HepG2 (cell line): Measurements from ENCODE around the gene NOXO1. TPM values are rescaled to one million over a fixed set of nuclear protein-coding genes. Genes with fewer than 3 reads are reported as not detected.

Source experiments
- ATAC-seq: fragments of 200-7000 bp; cut with Tn5 transposase; 3 replicates; pipeline ENCODE4 v1.9.1; 2020; ENCODE audit warnings: mild to moderate bottlenecking, moderate library complexity
- BruUV-seq: library from RNA; stranded (reverse); fragments of 400-500 nt; replicated peaks from 2 replicates; lab custom pipeline; 2021; lab: Mats Ljungman, UMichigan
- CTCF ChIA-PET: fragments of 300-600 bp; formaldehyde crosslinking; extraction: SDS; loops from one replicate; lab custom pipeline; 2021; ENCODE audit warnings: low total read pairs, inconsistent platforms, low intra/inter-chr PET ratio; lab: Yijun Ruan, JAX
- POLR2A ChIA-PET: fragments of 350-600 bp; sonication (Branson Sonifier 250); formaldehyde crosslinking; loops from one replicate; lab custom pipeline; 2020; ENCODE audit warnings: antibody characterized with exemption, inconsistent platforms; lab: Yijun Ruan, JAX
- DNase-seq: peaks from one replicate; pipeline ENCODE4 v3.0.0-alpha.2; 2015; ENCODE audit warnings: low spot score
- FAIRE-seq: peaks from 3 replicates; lab custom pipeline; 2011; peaks lifted over from hg19 to GRCh38; lab: Jason Lieb, UNC
- H2AFZ ChIP-seq: one replicate; pipeline ENCODE4 v1.6.1; 2011; ENCODE audit warnings: low read length, inconsistent platforms
- H3K27ac ChIP-seq: fragments of 300-600 bp; 3 replicates; pipeline ENCODE4 v1.8.0; 2011; ENCODE audit warnings: mixed run types, mild to moderate bottlenecking, mixed read lengths, low read length, inconsistent platforms; ENCODE audit not compliant: insufficient read depth; ENCODE audit errors: extremely low read length
- H3K27me3 ChIP-seq, 2 experiments: fragments of 200-600 bp in 1 of 2; 2 replicates in 1 of 2; 3 replicates in 1 of 2; pipeline versions ENCODE4 v1.6.0 to v1.8.0; 2011; ENCODE audit warnings: low read length in 2 of 2, mild to moderate bottlenecking in 2 of 2, moderate library complexity in 2 of 2, inconsistent platforms in 1 of 2; ENCODE audit not compliant: insufficient read depth in 2 of 2, control insufficient read depth in 1 of 2
- H3K36me3 ChIP-seq, 2 experiments: fragments of 200-600 bp in 1 of 2; replicated peaks in 1 of 2; 2 replicates in 1 of 2; 3 replicates in 1 of 2; pipeline versions ENCODE4 v1.5.1 to v1.8.0; 2011; ENCODE audit warnings: low read length in 2 of 2, inconsistent platforms in 1 of 2; ENCODE audit not compliant: insufficient read depth in 2 of 2, control insufficient read depth in 1 of 2
- H3K4me1 ChIP-seq: 2 replicates; pipeline ENCODE4 v1.5.1; 2012; ENCODE audit warnings: low read length, inconsistent platforms; ENCODE audit not compliant: insufficient read depth
- H3K4me2 ChIP-seq: 2 replicates; pipeline ENCODE4 v1.6.0; 2011; ENCODE audit warnings: low read depth, low read length, inconsistent platforms
- H3K4me3 ChIP-seq, 3 experiments: fragments of 200-600 bp in 1 of 3; sonication (generic), shearing (Covaris generic) in 1 of 3; replicated peaks in 1 of 3; 2 replicates each; pipeline ENCODE4 v1.5.1; 2011 to 2016; ENCODE audit warnings: low read length in 3 of 3, inconsistent platforms in 2 of 3, low read depth in 2 of 3, mild to moderate bottlenecking in 2 of 3, control low read depth in 1 of 3, mixed read lengths in 1 of 3; ENCODE audit not compliant: insufficient read depth in 1 of 3
- H3K79me2 ChIP-seq: one replicate; pipeline ENCODE4 v1.6.1; 2011; ENCODE audit warnings: low read length, inconsistent platforms; ENCODE audit not compliant: insufficient read depth
- H3K9ac ChIP-seq: 2 replicates; pipeline ENCODE4 v1.6.0; 2011; ENCODE audit warnings: mild to moderate bottlenecking, low read depth, low read length, inconsistent platforms; ENCODE audit not compliant: insufficient read depth
- H3K9me3 ChIP-seq: 2 replicates; pipeline ENCODE4 v1.5.1; 2012; ENCODE audit warnings: mild to moderate bottlenecking, low read length
- H4K20me1 ChIP-seq: 2 replicates; pipeline ENCODE4 v1.6.0; 2011; ENCODE audit warnings: inconsistent platforms, mild to moderate bottlenecking, low read length, moderate library complexity; ENCODE audit not compliant: insufficient read depth
- HIVEP1 ChIP-seq: sonication (generic); formaldehyde crosslinking; IDR thresholded peaks from 2 replicates; pipeline ENCODE4 v1.4.0; 2020; ENCODE audit warnings: mild to moderate bottlenecking, missing genetic modification reagents
- KDM1A ChIP-seq: IDR thresholded peaks from 2 replicates; pipeline ENCODE4 v1.6.1; 2016; ENCODE audit warnings: missing compliant biosample characterization
- NR2C2 ChIP-seq: sonication (generic); formaldehyde crosslinking; IDR thresholded peaks from 2 replicates; pipeline ENCODE4 v1.4.0; 2020; ENCODE audit warnings: missing genetic modification reagents, mild to moderate bottlenecking, moderate library complexity, borderline replicate concordance
- PAWR ChIP-seq: sonication (generic); formaldehyde crosslinking; IDR thresholded peaks from 2 replicates; pipeline ENCODE4 v1.4.0; 2020; ENCODE audit warnings: missing genetic modification reagents, mild to moderate bottlenecking, borderline replicate concordance
- TGIF2 ChIP-seq: IDR thresholded peaks from 2 replicates; pipeline ENCODE4 v1.6.1; 2016; ENCODE audit warnings: control low read depth, missing compliant biosample characterization
- ZBED4 ChIP-seq: sonication (generic); formaldehyde crosslinking; IDR thresholded peaks from 2 replicates; pipeline ENCODE4 v1.4.0; 2020; ENCODE audit warnings: missing genetic modification reagents, borderline replicate concordance
- ZNF350 ChIP-seq: sonication (generic); formaldehyde crosslinking; IDR thresholded peaks from 2 replicates; pipeline ENCODE4 v1.4.0; 2020; ENCODE audit warnings: mild to moderate bottlenecking, low read depth, missing genetic modification reagents, borderline replicate concordance
- ZNF557 ChIP-seq: sonication (generic); formaldehyde crosslinking; IDR thresholded peaks from 2 replicates; pipeline ENCODE4 v1.4.0; 2020; ENCODE audit warnings: missing genetic modification reagents
- ZNF687 ChIP-seq: sonication (generic); formaldehyde crosslinking; IDR thresholded peaks from 2 replicates; pipeline ENCODE4 v1.5.1; 2020; ENCODE audit warnings: mild to moderate bottlenecking, missing genetic modification reagents, moderate library complexity
- WGBS: methylation state at CpG from one replicate; pipeline ENCODE4 v1.1.6; 2017; ENCODE audit warnings: low lambda C conversion rate; 5-methylcytosine and 5-hydroxymethylcytosine counted together
- in situ Hi-C: cut with HindIII; loops from 2 replicates; pipeline ENCODE4 v1.10.0; 2017; ENCODE audit warnings: low pct_unique_long_range_greater_than_20kb; ENCODE audit not compliant: extremely low pct_ligation_motif_present
- intact Hi-C: fragments of 100-400 bp; cut with micrococcal nuclease; formaldehyde crosslinking; loops from one replicate; pipeline ENCODE4 v1.10.0; 2022; ENCODE audit not compliant: unreplicated experiment
- polyA plus RNA-seq, 8 experiments: library from polyadenylated mRNA; depleted of rRNA in 3 of 8; stranded (reverse) in 7 of 8; unstranded in 1 of 8; fragments of >200 nt; fragmentation: Illumina TruSeq in 4 of 8; extraction: Trizol in 4 of 8; gene quantifications; 2 replicates each; pipeline versions ENCODE4 v1.2.1 to v1.2.3, GENCODE V29; 2011 to 2016; ENCODE audit warnings: low read depth in 4 of 8, missing spikeins in 1 of 8, mixed read lengths in 1 of 8; ENCODE audit not compliant: insufficient read depth in 1 of 8
- total RNA-seq, 5 experiments: library from RNA; depleted of rRNA; stranded (reverse); fragments of >200 nt; fragmentation: Illumina TruSeq; extraction: Trizol; gene quantifications; 2 replicates each; pipeline ENCODE4 v1.2.3, GENCODE V29; 2016; ENCODE audit warnings: low read depth in 1 of 5
- TF ChIP-seq, protein P1 (sequence below): sonication (generic); formaldehyde crosslinking; IDR thresholded peaks from 2 replicates; pipeline ENCODE4 v1.5.0; 2020; ENCODE audit warnings: missing genetic modification reagents

NOXO1 gene
- total and polyA plus RNA-seq, 2 of the 13 experiments (the other 11 are each of a cell fraction or from before 2014, with no cell fraction given), result 0.69 to 1.4 TPM

DNA sequence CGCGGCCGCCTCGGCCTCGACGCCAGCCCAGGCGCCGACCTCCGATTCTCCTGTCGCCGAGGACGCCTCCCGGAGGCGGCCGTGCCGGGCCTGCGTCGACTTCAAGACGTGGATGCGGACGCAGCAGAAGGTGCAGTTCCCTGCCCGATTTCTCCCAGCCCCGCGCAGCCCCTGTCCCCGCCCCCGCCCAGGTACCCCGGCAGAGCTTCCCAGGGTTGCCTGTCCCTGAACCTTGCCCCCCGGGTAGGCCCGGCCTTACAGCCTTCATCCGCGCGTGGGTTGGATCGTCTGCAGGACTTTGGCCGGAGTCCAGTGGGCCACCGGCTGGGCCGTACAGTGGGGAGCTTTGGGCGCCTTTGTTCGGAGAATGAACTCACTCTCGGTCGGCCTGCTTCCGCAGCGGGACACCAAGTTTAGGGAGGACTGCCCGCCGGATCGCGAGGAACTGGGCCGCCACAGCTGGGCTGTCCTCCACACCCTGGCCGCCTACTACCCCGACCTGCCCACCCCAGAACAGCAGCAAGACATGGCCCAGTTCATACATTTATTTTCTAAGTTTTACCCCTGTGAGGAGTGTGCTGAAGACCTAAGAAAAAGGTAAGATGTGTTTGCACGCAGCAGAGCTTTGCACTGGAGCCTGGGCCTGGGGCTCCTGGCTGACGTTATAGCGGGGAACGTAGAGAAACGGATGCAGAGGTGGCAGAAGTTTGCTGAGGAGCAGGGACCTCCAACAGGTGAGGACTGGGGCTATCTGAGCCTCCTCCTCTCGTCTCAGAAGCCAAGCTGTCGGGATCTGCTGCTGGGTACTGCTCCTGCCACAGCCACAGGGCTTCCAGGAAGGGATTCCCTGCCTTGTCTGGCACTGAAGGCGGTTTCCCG is 3.3 kb upstream of the NOXO1 start (continued):
- TF ChIP-seq ZBED4 (CRISPR knock-in tag) (no peak), ZNF350 (CRISPR knock-in tag) (0 out of 2 replicates have a peak, but pooled peaks have one; percentile 56), ZNF557 (CRISPR knock-in tag) (no peak), KDM1A (CRISPR knock-in tag) (no peak)

GRCh38 chr16:1983544-1984346 is 2.5 kb upstream of the NOXO1 start, which contains the start of gene GFER:
Gene GFER, plus strand, starts transcription at chr16:1984193. Its CDS starts 26 bp downstream, at chr16:1984219.
- ChIA-PET POLR2A (interaction anchor here (0.6 to 6.8 kb wide), 13 partner anchors 10 to 756 kb away, joined by 3 to 62 read pairs (median 6); partner anchors contain the start of genes MSRB1, RPS2, TBL3 and TRAF7), CTCF (interaction anchor here (1.2 kb wide), 1 partner anchor 20 kb away, joined by 4 read pairs; no protein-coding TSS in a partner anchor)
- H3K4me3 ChIP-seq, result peak within 1 kb of the TSS; percentile 81 to 93 (median 84)
- H3K4me2 ChIP-seq, result peak within 1 kb of the TSS; percentile 98
- peaks cover 12 to 15% of the 10 kb centered on the region in 2 experiments; a peak in 4 of 5 replicates for H3K36me3 ChIP-seq
- FAIRE-seq (peak; percentile 39), ATAC-seq (peak; percentile 82), DNase-seq (peak; percentile 81)
- no peaks in the 10 kb centered on the region for H3K27me3 ChIP-seq
- H2AFZ ChIP-seq, result no peak within 1 kb of the TSS
- H4K20me1 ChIP-seq, result no peaks in the 10 kb centered on the region
- peak within 1 kb of the TSS; percentile 95 for H3K9ac ChIP-seq
- intact Hi-C loops, result no loop called here
- TSS peak; percentile 63 for BruUV-seq
- peaks cover 13% of the 10 kb centered on the region for H3K79me2 ChIP-seq
- 0% methylated on average over 17 of the region's 109 CpGs for WGBS
- in situ Hi-C loops, result no loop called here
- peak within 1 kb of the TSS; percentile 97 for H3K27ac ChIP-seq
- no peaks in the 10 kb centered on the region for H3K9me3 ChIP-seq
- H3K4me1 ChIP-seq, result peaks cover 54% of the 10 kb centered on the region
- TF ChIP-seq, protein P1, sequence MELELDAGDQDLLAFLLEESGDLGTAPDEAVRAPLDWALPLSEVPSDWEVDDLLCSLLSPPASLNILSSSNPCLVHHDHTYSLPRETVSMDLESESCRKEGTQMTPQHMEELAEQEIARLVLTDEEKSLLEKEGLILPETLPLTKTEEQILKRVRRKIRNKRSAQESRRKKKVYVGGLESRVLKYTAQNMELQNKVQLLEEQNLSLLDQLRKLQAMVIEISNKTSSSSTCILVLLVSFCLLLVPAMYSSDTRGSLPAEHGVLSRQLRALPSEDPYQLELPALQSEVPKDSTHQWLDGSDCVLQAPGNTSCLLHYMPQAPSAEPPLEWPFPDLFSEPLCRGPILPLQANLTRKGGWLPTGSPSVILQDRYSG (CRISPR knock-in tag), result no peak; the same call in none of the 2 replicates
- TF ChIP-seq NR2C2 (CRISPR knock-in tag) (peak; percentile 94), HIVEP1 (CRISPR knock-in tag) (0 out of 2 replicates have a peak, but pooled peaks have one; percentile 24), TGIF2 (CRISPR knock-in tag) (peak; percentile 65; the same call in 1 of the 2 replicates), ZNF687 (CRISPR knock-in tag) (peak; percentile 81), PAWR (CRISPR knock-in tag) (no peak)
